Activated CD4-positive, alpha-beta T cell treated with anti-CD3 and anti-CD28 coated beads, Interleukin-2, Interleukin-4, amounts not matched to agents 100 ng/mL and 50 ng/mL, durations not matched to agents 16 hours and 8 hours (primary cell): ENCODE results near the gene RPL26.
"Not testable (repeated sequence)": the region's sequence is repeated elsewhere in the genome, so short reads cannot be mapped to it uniquely, and the experiment has no call there.

Experiments used
- DNase-seq: peaks from one replicate; pipeline ENCODE4 v3.0.0-alpha.2; 2020; ENCODE audit warnings: low spot score

RPL26 gene

GRCh38 chr17:8394497-8394896 lies 11.5 kb upstream of the RPL26 start:
- DNase-seq: not testable (repeated sequence)

- peak; percentile 42 for DNase-seq
Observed at GRCh38 chr17:8393470-8394231, 10.7 kb upstream of the RPL26 start.

- no peak for DNase-seq
Observed at GRCh38 chr17:8392674-8393469, 9.9 kb upstream of the RPL26 start.

GRCh38 chr17:8392274-8392673 lies 9.3 kb upstream of the RPL26 start:
- no peak for DNase-seq

- no peak for DNase-seq
Observed at GRCh38 chr17:8391711-8392110, 8.7 kb upstream of the RPL26 start.

- no peak for DNase-seq
Observed at GRCh38 chr17:8387914-8388651, 5.1 kb upstream of the RPL26 start.

- no peak for DNase-seq
Observed at GRCh38 chr17:8386841-8387240, 3.8 kb upstream of the RPL26 start.

GRCh38 chr17:8384801-8385378 lies 1.9 kb upstream of the RPL26 start:
- no peak for DNase-seq

- DNase-seq: no peak
Observed at GRCh38 chr17:8382880-8383142, 182 bp downstream of the RPL26 start.

GRCh38 chr17:8382052-8382879 lies 727 bp downstream of the RPL26 start:
- DNase-seq: no peak

- DNase-seq: no peak
Observed at GRCh38 chr17:8380049-8380448, 2.9 kb downstream of the RPL26 start.

GRCh38 chr17:8378117-8378516 lies 4.9 kb downstream of the RPL26 start:
- DNase-seq: not testable (repeated sequence)

- DNase-seq: no peak
Observed at GRCh38 chr17:8377422-8377821, 5.6 kb downstream of the RPL26 start.

GRCh38 chr17:8376271-8377067 lies 6.5 kb downstream of the RPL26 start, which contains the start of gene KRABD2:
Gene KRABD2, minus strand, starts transcription at chr17:8376704.
- peak; percentile 93 for DNase-seq

GRCh38 chr17:8375738-8376259 lies 7.2 kb downstream of the RPL26 start:
- DNase-seq: no peak

- DNase-seq: not testable (repeated sequence)
Observed at GRCh38 chr17:8373856-8374255, 9.1 kb downstream of the RPL26 start.

GRCh38 chr17:8372422-8372821 lies 10.6 kb downstream of the RPL26 start:
- DNase-seq: no peak

- DNase-seq: no peak
Observed at GRCh38 chr17:8371786-8372185, 11.2 kb downstream of the RPL26 start.

- DNase-seq: no peak
Observed at GRCh38 chr17:8369944-8370343, 13.0 kb downstream of the RPL26 start.

GRCh38 chr17:8368193-8368592 lies 14.8 kb downstream of the RPL26 start:
- DNase-seq: no peak

GRCh38 chr17:8366231-8366630 lies 16.8 kb downstream of the RPL26 start:
- no peak for DNase-seq
